Erythroblast (primary cell): Measurements from ENCODE around the gene TRAF3IP1.

Experiments
- GATA1 ChIP-seq: IDR thresholded peaks from 2 replicates; pipeline ENCODE4 v1.6.1; 2011; ENCODE audit warnings: low read depth, mild to moderate bottlenecking, control low read depth, low read length, moderate library complexity
- POLR2A ChIP-seq: IDR thresholded peaks from 2 replicates; pipeline ENCODE4 v1.6.1; 2011; ENCODE audit warnings: mild to moderate bottlenecking, low read length

DNA sequence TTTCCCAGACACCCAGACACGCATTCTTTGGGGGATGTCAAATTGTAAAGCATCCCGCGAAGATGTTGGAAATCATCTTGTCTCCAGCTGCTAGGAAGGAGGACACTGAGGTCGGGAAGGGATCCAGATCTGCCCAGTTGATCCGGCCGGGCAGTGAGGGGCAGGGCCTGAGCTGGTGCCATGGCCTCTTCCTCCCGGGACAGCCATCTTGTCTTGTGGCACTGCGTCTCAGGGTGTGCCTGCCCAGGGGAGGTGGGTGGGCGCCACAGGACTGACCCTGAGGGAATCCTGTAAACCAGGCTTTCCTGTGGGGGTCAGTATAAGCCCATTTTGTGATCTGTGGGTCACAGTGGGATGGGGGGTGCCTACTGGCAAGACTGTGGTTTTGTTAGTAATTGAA lies 10.1 kb downstream of the TRAF3IP1 start:
- TF ChIP-seq POLR2A (no peak), GATA1 (no peak)
